B cell (primary cell): Measurements from ENCODE around the gene CSDE1. TPM values are rescaled to one million over a fixed set of nuclear protein-coding genes. Genes with fewer than 3 reads are reported as not detected.

Source experiments
- ATAC-seq: fragments of 200-7000 bp; cut with Tn5 transposase; one replicate; pipeline ENCODE4 v1.10.0; 2021; ENCODE audit warnings: low read depth, mild to moderate bottlenecking, moderate number of reproducible peaks, moderate library complexity
- CTCF ChIA-PET: fragments of 350-600 bp; sonication (Branson Sonifier 250); formaldehyde crosslinking; loops from one replicate; lab custom pipeline; 2021; ENCODE audit warnings: antibody characterized with exemption, inconsistent platforms; lab: Charles Lee
- POLR2A ChIA-PET: fragments of 350-600 bp; sonication (Branson Sonifier 250); formaldehyde crosslinking; loops from one replicate; lab custom pipeline; 2021; ENCODE audit warnings: antibody characterized with exemption; lab: Charles Lee
- DNase-seq: peaks from one replicate; pipeline ENCODE4 v3.0.0; 2013
- H2AFZ ChIP-seq: 2 replicates; pipeline ENCODE4 v1.6.1; 2012; ENCODE audit warnings: mild to moderate bottlenecking, low read depth, low read length; ENCODE audit not compliant: insufficient read depth, poor library complexity, severe bottlenecking
- H3K27ac ChIP-seq, 2 donors: 1 replicate in 1 of 2; 2 replicates in 1 of 2; pipeline ENCODE4 v1.5.1; 2012 to 2013; ENCODE audit warnings: low read length in 2 of 2, mild to moderate bottlenecking in 2 of 2, moderate library complexity in 1 of 2
- H3K27me3 ChIP-seq, 4 experiments: fragments of 200-600 bp in 1 of 4; sonication (generic) in 1 of 4; replicated peaks in 1 of 4; 1 replicate in 2 of 4; 2 replicates in 2 of 4; pipeline versions ENCODE4 v1.6.1 to v1.7.0; 2013 to 2016; ENCODE audit warnings: low read length in 3 of 4, mild to moderate bottlenecking in 2 of 4, mixed read lengths in 1 of 4, moderate library complexity in 1 of 4; ENCODE audit not compliant: insufficient read depth in 4 of 4, control insufficient read depth in 3 of 4; ENCODE audit errors: control extremely low read depth in 1 of 4
- H3K36me3 ChIP-seq, 2 experiments: replicated peaks in 1 of 2; 1 replicate in 1 of 2; 2 replicates in 1 of 2; pipeline versions ENCODE4 v1.6.1 to v1.7.1; 2013; ENCODE audit warnings: low read length in 1 of 2; ENCODE audit not compliant: insufficient read depth in 2 of 2, control insufficient read depth in 1 of 2; ENCODE audit errors: control extremely low read depth in 1 of 2, extremely low read depth in 1 of 2
- H3K4me1 ChIP-seq, 2 donors: fragments of 200-600 bp in 1 of 2; sonication (generic) in 1 of 2; 1 replicate in 1 of 2; 2 replicates in 1 of 2; pipeline versions ENCODE4 v1.5.1 to v1.6.1; 2013 to 2017; ENCODE audit warnings: low read length in 2 of 2; ENCODE audit not compliant: control insufficient read depth in 2 of 2, insufficient read depth in 2 of 2
- H3K4me2 ChIP-seq: replicated peaks from 2 replicates; pipeline ENCODE3; 2012; ENCODE audit warnings: mild to moderate bottlenecking, low read depth, low read length; ENCODE audit not compliant: poor library complexity, severe bottlenecking
- H3K4me3 ChIP-seq, 5 experiments: fragments of 200-600 bp in 1 of 5; sonication (generic) in 1 of 5; 1 replicate in 3 of 5; 2 replicates in 2 of 5; pipeline versions ENCODE4 v1.5.1 to v1.7.0; 2011 to 2016; ENCODE audit warnings: low read length in 4 of 5, mild to moderate bottlenecking in 4 of 5, low read depth in 2 of 5, control low read depth in 1 of 5, moderate library complexity in 1 of 5; ENCODE audit not compliant: insufficient read depth in 1 of 5; ENCODE audit errors: control extremely low read depth in 1 of 5, extremely low read depth in 1 of 5
- H3K79me2 ChIP-seq: fragments of 200-600 bp; sonication (generic); one replicate; pipeline ENCODE4 v1.6.0; 2016; ENCODE audit warnings: low read length; ENCODE audit not compliant: control insufficient read depth, insufficient read depth
- H3K9ac ChIP-seq: fragments of 200-600 bp; sonication (generic); 2 replicates; pipeline ENCODE4 v1.6.1; 2017; ENCODE audit warnings: mild to moderate bottlenecking, low read length, moderate library complexity
- H3K9me3 ChIP-seq, 3 donors: one replicate each; pipeline versions ENCODE4 v1.6.1 to v1.7.1; 2013; ENCODE audit warnings: low read length in 2 of 3; ENCODE audit not compliant: control insufficient read depth in 2 of 3, insufficient read depth in 1 of 3; ENCODE audit errors: control extremely low read depth in 1 of 3
- H4K20me1 ChIP-seq: 2 replicates; pipeline ENCODE4 v1.6.0; 2012; ENCODE audit warnings: mild to moderate bottlenecking, low read length; ENCODE audit not compliant: insufficient read depth, control insufficient read depth, poor library complexity, severe bottlenecking
- H3K27ac Mint-ChIP-seq: one replicate; pipeline ENCODE4 v1.8.0; 2021; ENCODE audit warnings: mixed read lengths
- H3K27me3 Mint-ChIP-seq: one replicate; pipeline ENCODE4 v1.8.0; 2021; ENCODE audit warnings: mixed read lengths
- H3K4me1 Mint-ChIP-seq: one replicate; pipeline ENCODE4 v1.8.0; 2021; ENCODE audit warnings: mixed read lengths
- H3K4me3 Mint-ChIP-seq: one replicate; pipeline ENCODE4 v1.8.0; 2021; ENCODE audit warnings: mixed read lengths
- H3K9me3 Mint-ChIP-seq: one replicate; pipeline ENCODE4 v1.8.0; 2022; ENCODE audit warnings: mixed read lengths; ENCODE audit not compliant: insufficient read depth
- CTCF ChIP-seq: fragments of 200-600 bp; IDR thresholded peaks from one replicate; pipeline ENCODE4 v1.8.0; 2022; ENCODE audit warnings: antibody characterized with exemption, mild to moderate bottlenecking
- EZH2 ChIP-seq: IDR thresholded peaks from 2 replicates; pipeline ENCODE4 v1.6.1; 2012; ENCODE audit warnings: borderline replicate concordance, low read depth, mild to moderate bottlenecking, moderate library complexity, low read length; ENCODE audit not compliant: insufficient read depth, poor library complexity, severe bottlenecking
- WGBS: methylation state at CpG from one replicate; pipeline ENCODE4 v1.1.5; 2013; ENCODE audit warnings: missing lambda C conversion rate; ENCODE audit not compliant: insufficient coverage; 5-methylcytosine and 5-hydroxymethylcytosine counted together
- intact Hi-C: fragments of 100-400 bp; cut with micrococcal nuclease; formaldehyde crosslinking; loops from one replicate; pipeline ENCODE4 v1.10.0; 2022
- polyA plus RNA-seq: library from polyadenylated mRNA; depleted of rRNA; stranded (reverse); fragments of >200 nt; gene quantifications from 2 replicates; pipeline ENCODE4 v1.2.3, GENCODE V29; 2012
- total RNA-seq, 2 donors: library from RNA; stranded (reverse); fragments of 120-200 nt in 1 of 2; gene quantifications; 1 replicate in 1 of 2; 2 replicates in 1 of 2; pipeline versions ENCODE4 v1.2.3 to v1.2.4, GENCODE V29; 2013 to 2022

CSDE1 gene
- total and polyA plus RNA-seq, 2 donors (not counting 1 experiment from before 2014, with no cell fraction given): 114 to 454 TPM

DNA sequence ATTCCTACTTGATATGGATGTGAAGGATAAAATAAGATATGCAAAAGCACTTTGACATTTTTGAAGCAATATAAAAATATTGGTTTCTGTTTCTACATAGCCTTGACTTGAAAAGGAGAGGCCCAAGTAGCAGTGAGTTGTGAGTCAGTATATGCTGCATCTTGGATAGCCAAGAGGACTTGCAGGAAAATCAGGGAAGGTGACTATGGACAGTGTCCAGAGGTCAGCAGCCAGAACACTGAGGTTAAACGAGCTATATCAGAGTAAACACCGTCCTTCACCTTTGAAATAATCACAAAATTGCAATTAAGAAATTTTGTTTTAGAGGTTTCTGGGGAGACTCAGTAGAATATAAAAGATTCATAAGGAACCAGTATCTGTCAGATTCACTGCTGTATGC is 55.9 kb downstream of the CSDE1 start:
- Histone ChIP-seq H3K79me2 (no peaks in the 10 kb centered on the region), H3K4me2 (no peak overlapping the region), H3K4me1 (no peaks in the 10 kb centered on the region), H3K27me3 (no peaks in the 10 kb centered on the region), H2AFZ (no peak overlapping the region), H3K9me3 (no peaks in the 10 kb centered on the region), H3K36me3 (peaks cover 0 to 8% of the 10 kb centered on the region in 2 experiments), H3K4me3 (no peak overlapping the region), H4K20me1 (no peaks in the 10 kb centered on the region), H3K9ac (no peak overlapping the region), H3K27ac (no peak overlapping the region)
- H3K27ac Mint-ChIP-seq: no peak overlapping the region
- ChIA-PET POLR2A (no interaction called here), CTCF (no interaction called here)
- H3K4me1 Mint-ChIP-seq: no peaks in the 10 kb centered on the region
- intact Hi-C loops: no loop called here
- TF ChIP-seq EZH2 (no peak), CTCF (no peak)
- H3K4me3 Mint-ChIP-seq: no peak overlapping the region
- no peaks in the 10 kb centered on the region for H3K9me3 Mint-ChIP-seq
- WGBS: no CpG with 5 or more reads among the region's 2 CpGs
- peaks cover 12% of the 10 kb centered on the region for H3K27me3 Mint-ChIP-seq
- DNase-seq (no peak), ATAC-seq (no peak)

DNA sequence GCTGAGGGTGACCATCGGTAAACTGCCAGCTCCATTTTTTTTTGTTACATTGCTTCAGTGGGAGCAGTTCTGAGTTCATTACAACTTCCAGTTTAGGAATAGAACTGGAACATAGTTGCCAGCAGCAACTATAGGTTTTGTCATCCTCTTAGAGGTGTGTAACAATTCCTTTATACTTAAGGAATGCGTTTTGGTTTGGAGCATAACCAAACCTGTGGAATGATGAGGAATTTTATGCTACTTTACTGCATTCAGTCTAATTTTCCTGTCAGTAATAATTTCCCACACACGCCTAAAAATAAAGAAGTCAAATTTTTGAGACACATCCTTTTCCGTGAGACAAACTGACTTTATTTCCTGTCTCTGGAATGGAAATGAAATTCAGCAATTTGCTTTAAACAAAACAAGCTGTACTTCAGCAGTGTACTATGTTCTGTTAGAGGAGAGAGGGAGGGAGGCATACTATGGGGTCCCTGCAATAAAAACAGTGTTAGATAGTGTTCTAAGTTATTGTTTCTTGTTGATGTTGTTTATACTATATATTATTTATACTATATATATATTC is 57.7 kb downstream of the CSDE1 start:
- WGBS: 67% methylated on average over 1 of the region's 4 CpGs
- no peak overlapping the region for H2AFZ ChIP-seq
- CTCF ChIA-PET: no interaction called here
- H3K9me3 ChIP-seq: no peaks in the 10 kb centered on the region
- H3K27me3 ChIP-seq: no peaks in the 10 kb centered on the region
- Mint-ChIP-seq H3K9me3 (no peaks in the 10 kb centered on the region), H3K4me3 (no peak overlapping the region), H3K27ac (no peak overlapping the region), H3K4me1 (no peaks in the 10 kb centered on the region), H3K27me3 (peaks cover 20% of the 10 kb centered on the region)
- TF ChIP-seq EZH2 (no peak), CTCF (no peak)
- no peak overlapping the region for H3K9ac ChIP-seq
- POLR2A ChIA-PET: no interaction called here
- H3K27ac ChIP-seq: no peak overlapping the region
- no peak overlapping the region for H3K4me2 ChIP-seq
- intact Hi-C loops: no loop called here
- no peaks in the 10 kb centered on the region for H3K36me3 ChIP-seq
- H3K79me2 ChIP-seq: no peaks in the 10 kb centered on the region
- no peaks in the 10 kb centered on the region for H4K20me1 ChIP-seq
- H3K4me1 ChIP-seq: no peaks in the 10 kb centered on the region
- DNase-seq: no peak
- H3K4me3 ChIP-seq: no peak overlapping the region
- no peak for ATAC-seq
